Activated CD8-positive, alpha-beta memory T cell treated with anti-CD3 and anti-CD28 coated beads, Interleukin-2, amount 50 U/mL, for 1 hour (primary cell): Measurements from ENCODE around the gene TBC1D22A.

Source experiments
- DNase-seq: peaks from one replicate; pipeline ENCODE4 v3.0.0-alpha.2; 2020; ENCODE audit errors: extremely low read depth

Gene TBC1D22A

GRCh38 chr22:46795140-46795539, 32.7 kb downstream of the TBC1D22A start:
- DNase-seq = no peak

GRCh38 chr22:46795845-46796565, 33.6 kb downstream of the TBC1D22A start:
- DNase-seq = no peak

DNA sequence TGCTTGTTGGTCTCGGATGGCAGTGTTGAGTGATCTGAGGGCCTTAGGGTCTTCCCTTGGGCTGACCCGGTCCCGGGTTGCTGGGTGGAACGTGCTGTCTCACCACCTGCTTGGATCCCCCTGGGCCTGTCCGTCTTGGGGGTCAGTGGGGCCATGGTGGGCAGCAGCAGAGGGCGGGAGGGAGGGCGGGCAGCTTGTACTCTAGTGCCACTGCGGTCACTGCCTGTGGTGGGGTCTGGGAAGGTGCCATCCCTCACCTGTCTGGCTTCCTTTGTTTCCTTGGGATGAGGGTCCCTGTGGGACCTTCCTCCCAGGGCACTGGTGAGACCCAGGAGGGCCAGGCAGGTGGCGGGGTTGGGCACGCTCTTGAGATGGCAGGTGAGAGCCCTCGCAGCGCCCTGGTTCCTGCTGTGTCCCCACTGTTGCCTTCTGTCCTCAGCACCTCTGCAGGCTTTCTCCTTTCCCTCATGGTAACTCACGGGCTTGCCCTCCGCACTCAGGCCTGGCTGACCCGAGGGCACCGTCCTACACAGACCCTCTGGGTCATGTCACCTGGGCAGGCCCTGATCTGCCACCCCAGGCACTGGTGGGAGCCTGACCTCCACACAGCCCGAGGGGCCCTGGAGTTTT, 34.2 kb downstream of the TBC1D22A start:
- no peak for DNase-seq

DNA sequence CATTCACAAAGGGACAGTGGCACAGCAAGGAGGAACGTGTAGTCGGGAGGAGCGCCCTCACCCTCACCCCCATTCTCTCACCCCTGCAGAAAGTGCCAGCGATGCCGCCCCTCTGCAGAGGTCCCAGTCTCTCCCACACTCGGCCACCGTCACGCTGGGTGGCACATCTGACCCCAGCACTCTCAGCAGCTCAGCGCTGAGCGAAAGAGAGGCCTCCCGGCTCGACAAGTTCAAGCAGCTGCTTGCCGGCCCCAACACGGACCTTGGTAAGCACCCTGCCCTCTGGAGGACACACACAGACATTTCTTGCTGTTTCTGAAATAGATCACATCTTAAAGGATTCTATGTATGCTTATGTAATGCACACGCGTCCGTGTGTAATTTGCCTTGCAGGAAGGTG, 34.9 kb downstream of the TBC1D22A start:
- DNase-seq = no peak

- DNase-seq = no peak
These were observed 35.6 kb downstream of the TBC1D22A start for GRCh38 chr22:46798041-46798365.

DNA sequence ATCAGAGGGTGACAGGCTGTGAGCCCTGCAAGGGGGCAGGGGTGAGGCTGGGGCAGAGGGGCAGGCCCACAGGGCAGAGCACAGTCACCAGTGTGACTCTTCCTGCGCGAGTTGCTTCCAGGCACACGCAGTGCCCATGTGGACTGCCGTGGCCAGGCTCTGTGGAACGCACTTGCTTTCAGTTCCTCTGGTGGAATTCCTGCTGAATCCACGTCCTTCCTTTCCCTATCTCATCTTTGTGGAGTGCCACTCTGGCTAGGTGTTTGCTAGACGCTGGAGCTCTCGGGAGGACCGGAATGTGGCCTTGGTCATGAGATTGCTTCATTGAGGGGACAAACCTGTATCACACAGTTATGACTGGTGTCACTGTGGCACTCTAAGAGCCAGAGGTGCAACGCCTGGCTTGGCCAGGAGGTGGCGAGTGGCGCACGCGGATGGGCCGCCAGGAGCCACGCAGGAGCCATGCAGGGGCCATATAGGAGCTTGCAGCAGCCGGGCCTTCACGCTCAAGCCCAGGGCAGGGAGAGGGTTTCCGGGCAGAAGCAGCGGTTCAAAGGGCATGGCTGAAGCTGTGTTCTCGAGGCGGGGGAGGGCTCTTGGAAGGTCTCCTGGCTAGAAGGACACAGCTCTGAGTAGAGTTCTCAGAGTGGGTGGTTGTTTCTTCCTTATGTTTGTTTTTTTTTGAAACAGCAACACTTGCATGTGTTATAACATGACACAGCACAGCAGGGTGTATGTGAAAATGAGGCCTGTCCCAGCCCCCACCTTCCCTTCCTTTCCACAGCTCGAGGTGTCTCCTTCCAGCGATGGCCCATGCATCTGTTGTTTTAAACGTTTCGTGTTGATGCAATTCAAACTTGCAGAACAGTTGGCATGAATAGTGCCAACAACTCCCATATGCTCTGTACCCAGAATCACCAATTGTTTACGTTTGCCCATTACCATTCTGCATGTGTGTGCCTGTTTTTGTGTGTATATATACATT, 36.2 kb downstream of the TBC1D22A start:
- DNase-seq = no peak

DNA sequence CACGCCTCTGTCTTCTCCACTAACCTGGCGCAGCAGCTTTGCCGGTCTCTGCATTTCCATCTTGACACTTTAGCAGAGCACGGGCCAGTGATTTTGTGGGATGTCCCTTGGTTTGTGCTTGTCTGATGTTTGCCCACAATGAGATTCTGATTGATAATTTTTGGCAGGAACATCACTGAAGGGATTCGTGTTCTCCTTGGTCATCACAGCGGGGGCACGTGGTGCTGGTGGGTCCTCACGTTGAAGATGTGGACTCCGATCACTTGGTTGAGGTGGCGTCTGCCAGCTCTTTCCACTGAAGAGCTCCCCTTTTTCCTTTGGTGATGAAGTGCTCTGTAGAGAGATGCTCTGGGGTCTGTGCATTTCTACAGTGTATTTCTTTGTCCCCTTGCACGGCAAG, 37.2 kb downstream of the TBC1D22A start:
- DNase-seq = no peak

DNA sequence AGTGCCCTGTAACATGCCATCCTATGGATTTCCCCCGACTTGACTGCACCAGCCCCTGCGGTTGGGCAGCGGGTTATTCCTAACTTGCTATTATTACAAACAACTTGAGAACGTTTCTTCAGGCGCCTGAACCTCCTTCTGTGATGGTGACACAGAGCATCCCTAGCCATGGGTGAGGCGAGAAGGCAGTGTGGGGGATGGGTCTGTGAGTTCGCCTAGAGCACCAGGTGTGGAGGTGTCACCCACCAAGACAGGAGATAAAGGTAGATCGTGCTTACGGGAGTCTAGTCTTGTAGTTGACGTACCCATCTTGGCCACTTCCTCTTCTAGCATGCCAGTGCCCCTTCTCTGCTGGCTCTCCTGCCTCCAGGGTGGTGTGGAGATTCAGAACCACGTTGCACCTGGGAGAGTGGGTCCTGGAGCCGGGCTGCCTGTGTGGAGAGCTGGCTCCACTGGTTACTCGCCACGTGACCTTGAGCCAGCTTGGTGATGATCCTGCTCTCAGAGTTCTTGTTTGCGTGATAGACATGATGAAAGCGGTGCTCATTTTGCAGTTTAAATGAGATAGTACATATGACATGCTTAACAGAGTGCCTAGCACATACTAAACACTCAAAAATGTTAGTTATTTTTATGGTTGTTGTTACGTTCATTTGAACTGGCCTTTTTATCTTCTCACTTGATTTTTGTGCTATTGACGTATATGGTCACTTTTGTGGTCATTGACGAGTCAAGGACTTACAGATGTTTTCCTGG, 37.8 kb downstream of the TBC1D22A start:
- DNase-seq = no peak

- no peak for DNase-seq
These were observed 38.9 kb downstream of the TBC1D22A start for GRCh38 chr22:46801331-46801811.

GRCh38 chr22:46801826-46802607, 39.6 kb downstream of the TBC1D22A start:
- DNase-seq = no peak

- no peak for DNase-seq
These were observed 40.2 kb downstream of the TBC1D22A start for GRCh38 chr22:46802608-46803027.

- peak; percentile 45 for DNase-seq
These were observed 40.8 kb downstream of the TBC1D22A start for GRCh38 chr22:46803031-46803880.

- DNase-seq = no peak
These were observed 41.5 kb downstream of the TBC1D22A start for GRCh38 chr22:46803936-46804335.

- no peak for DNase-seq
These were observed 44.3 kb downstream of the TBC1D22A start for GRCh38 chr22:46806794-46807193.

- DNase-seq = no peak
These were observed 45.0 kb downstream of the TBC1D22A start for GRCh38 chr22:46807458-46807857.

DNA sequence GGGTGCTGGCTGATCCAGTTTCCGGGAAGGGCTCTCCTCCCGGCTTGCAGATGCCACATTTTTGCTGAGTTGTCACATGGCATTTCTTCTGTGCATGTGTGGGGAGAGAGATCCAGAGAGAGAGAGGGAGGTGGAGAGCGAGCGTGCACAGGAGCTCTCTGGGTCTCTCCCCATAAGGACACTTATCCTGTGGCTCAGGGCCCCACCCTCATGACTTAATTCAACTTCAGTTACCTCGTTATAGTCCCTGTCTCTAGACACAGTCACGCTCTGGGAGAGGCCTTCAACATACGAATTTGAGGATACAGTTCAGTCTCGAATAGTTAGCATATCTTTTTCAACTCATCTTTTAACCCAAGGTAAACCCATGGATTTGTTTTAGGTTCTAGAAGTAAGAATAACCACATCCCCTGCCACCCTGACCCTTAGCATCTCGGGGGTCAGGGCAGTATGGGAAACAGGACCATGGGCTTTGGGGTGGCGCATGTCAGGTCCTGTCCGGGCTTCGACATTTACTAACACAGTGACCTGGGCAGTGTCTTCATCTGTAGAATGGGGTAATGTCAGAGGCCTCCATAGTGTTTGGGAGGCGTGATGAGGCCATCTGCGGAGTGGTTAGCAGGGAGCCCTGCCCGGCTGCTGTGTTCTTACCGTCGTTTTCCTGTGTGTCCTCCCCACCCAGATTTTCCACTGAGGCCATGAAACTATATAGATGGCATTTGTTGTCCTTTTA, 46.9 kb downstream of the TBC1D22A start:
- no peak for DNase-seq

- DNase-seq = no peak
These were observed 48.7 kb downstream of the TBC1D22A start for GRCh38 chr22:46810856-46811786.

DNA sequence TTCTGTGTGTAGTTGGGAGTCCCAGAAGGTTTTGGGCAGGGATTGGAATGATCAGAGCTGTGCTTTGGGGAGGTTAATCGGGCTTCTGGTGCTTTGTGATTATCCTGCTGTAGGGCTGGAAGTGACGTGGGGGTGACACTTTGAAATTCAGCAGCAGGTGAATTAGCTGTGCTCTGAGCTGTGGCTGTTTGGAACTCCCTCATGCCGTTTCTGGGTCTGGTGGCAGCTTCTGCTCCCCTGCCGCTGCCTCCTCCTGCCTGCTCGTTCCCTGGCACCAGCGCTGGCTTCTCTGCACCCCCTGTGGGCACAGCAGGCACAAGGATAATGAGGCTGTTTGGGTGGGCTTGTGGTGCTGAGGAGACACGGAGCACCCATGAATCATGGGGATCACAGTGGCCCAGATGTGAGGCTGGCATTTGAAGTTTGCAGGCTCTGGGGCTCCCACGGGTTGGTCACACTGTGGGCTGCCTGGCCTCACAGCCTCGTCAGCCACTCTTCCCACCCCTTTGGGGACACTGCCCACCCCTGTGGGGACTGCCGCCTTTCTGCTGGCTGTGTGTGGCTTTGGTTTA, 49.7 kb downstream of the TBC1D22A start:
- no peak for DNase-seq
